ENCODE measurements around the gene SYDE2. TPM values are rescaled to one million over a fixed set of nuclear protein-coding genes. Genes with fewer than 3 reads are reported as not detected.

SYDE2 gene
- total RNA-seq, 6 experiments from 2014 or later, result 9.1 to 12.3 (median 10.3) TPM

GRCh38 chr1:85116856-85117255, 84.0 kb downstream of the SYDE2 start:
- DNase-seq, result no peak
- TF ChIP-seq, protein P1, sequence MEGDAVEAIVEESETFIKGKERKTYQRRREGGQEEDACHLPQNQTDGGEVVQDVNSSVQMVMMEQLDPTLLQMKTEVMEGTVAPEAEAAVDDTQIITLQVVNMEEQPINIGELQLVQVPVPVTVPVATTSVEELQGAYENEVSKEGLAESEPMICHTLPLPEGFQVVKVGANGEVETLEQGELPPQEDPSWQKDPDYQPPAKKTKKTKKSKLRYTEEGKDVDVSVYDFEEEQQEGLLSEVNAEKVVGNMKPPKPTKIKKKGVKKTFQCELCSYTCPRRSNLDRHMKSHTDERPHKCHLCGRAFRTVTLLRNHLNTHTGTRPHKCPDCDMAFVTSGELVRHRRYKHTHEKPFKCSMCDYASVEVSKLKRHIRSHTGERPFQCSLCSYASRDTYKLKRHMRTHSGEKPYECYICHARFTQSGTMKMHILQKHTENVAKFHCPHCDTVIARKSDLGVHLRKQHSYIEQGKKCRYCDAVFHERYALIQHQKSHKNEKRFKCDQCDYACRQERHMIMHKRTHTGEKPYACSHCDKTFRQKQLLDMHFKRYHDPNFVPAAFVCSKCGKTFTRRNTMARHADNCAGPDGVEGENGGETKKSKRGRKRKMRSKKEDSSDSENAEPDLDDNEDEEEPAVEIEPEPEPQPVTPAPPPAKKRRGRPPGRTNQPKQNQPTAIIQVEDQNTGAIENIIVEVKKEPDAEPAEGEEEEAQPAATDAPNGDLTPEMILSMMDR (IDR thresholded peaks at IDR 0.05), result no peak
- Mint-ChIP-seq H3K27ac (no peak overlapping the region), H3K4me1 (ENCODE audit: low read depth) (peaks cover 26% of the 10 kb centered on the region), H3K27me3 (ENCODE audit: insufficient read depth) (no peaks in the 10 kb centered on the region; the same call in 1 of the 2 replicates), H3K36me3 (ENCODE audit: low read depth) (no peaks in the 10 kb centered on the region), H3K4me3 (no peak overlapping the region), H3K9me3 (no peaks in the 10 kb centered on the region)

DNA sequence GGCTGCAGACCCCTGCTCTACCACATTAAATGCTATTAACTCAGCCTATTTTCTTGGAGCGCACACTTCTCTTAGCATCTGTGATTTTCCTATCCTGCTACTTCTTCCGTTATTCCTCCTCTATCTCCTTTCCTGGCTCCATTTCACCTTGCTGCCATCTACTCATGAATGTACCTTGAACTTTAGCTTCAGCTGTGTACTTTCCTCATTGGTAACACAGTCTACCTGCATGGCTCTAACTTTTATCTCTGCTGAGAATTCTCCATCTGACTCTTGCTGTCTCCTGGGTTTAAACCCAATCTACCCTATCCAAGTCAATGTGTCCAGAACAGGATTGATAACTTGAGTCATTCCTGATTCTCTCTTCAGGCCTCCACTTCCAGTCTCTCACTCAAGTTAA, 84.9 kb downstream of the SYDE2 start:
- Mint-ChIP-seq H3K4me3 (no peak overlapping the region), H3K27me3 (ENCODE audit: insufficient read depth) (no peaks in the 10 kb centered on the region), H3K36me3 (ENCODE audit: low read depth) (no peaks in the 10 kb centered on the region), H3K9me3 (no peaks in the 10 kb centered on the region), H3K4me1 (ENCODE audit: low read depth) (peaks cover 17% of the 10 kb centered on the region), H3K27ac (no peak overlapping the region)
- DNase-seq, result no peak
- TF ChIP-seq, protein P1 (IDR thresholded peaks at IDR 0.05), result no peak

DNA sequence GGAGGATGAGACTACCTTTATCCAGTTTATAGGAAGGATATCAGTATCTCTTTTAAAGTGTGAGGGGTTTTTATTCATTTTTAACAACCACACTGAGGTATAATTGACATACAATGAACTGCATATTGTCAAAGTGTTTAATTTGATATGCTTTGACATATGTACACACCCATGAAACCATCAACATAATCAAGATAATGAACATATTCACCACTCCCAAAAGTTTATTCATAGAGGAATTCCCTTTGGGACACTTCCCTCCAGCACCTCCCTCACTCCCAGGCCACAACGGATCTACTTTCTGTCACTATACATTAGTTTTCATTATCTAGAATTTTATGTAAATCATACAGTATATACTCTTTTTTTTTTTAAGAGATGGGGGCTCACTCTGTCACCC, 89.1 kb downstream of the SYDE2 start:
- no peaks in the 10 kb centered on the region for H3K36me3 Mint-ChIP-seq (ENCODE audit: low read depth)
- TF ChIP-seq, protein P1 (IDR thresholded peaks at IDR 0.05), result no peak
- H3K4me3 Mint-ChIP-seq, result no peak overlapping the region
- DNase-seq, result no peak
- peaks cover 2% of the 10 kb centered on the region; the same call in 1 of the 2 replicates for H3K4me1 Mint-ChIP-seq (ENCODE audit: low read depth)
- no peak overlapping the region for H3K27ac Mint-ChIP-seq
- H3K27me3 Mint-ChIP-seq (ENCODE audit: insufficient read depth), result no peaks in the 10 kb centered on the region; the same call in 1 of the 2 replicates
- H3K9me3 Mint-ChIP-seq, result no peaks in the 10 kb centered on the region

DNA sequence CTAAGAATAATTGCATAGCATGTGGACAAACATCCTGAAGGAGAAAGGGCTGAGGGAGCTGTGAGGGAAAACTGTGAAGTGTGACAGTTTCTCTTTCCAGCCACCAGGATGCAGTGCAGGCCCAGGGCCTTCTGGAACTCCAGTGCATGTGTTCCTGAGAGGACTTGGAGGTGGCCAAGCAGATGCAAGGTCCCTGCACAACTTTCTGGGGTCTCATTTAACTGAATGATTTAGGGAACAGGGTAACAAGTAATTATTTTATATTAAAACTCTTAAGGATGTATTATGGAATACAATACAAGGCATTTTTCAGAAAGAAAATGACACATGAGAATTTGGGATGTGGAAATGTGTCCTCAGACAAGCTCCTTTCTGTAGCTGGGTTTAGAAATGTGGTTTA, 91.3 kb downstream of the SYDE2 start:
- H3K4me3 Mint-ChIP-seq, result no peak overlapping the region
- peak; percentile 57 for DNase-seq
- H3K9me3 Mint-ChIP-seq, result no peaks in the 10 kb centered on the region
- H3K27me3 Mint-ChIP-seq (ENCODE audit: insufficient read depth), result no peaks in the 10 kb centered on the region; the same call in 1 of the 2 replicates
- no peak overlapping the region for H3K27ac Mint-ChIP-seq
- TF ChIP-seq, protein P1 (IDR thresholded peaks at IDR 0.05), result peak; percentile 93
- H3K36me3 Mint-ChIP-seq (ENCODE audit: low read depth), result no peaks in the 10 kb centered on the region
- H3K4me1 Mint-ChIP-seq (ENCODE audit: low read depth), result 0 out of 2 replicates have a peak, but pooled peaks cover 5% of the 10 kb centered on the region

Small RNAs within 50 kb of the gene (microRNA-seq; reads per million reads assigned to microRNA genes)
- not detected for gene MIR4423

Other genes with a start within 250 kb of the SYDE2 start
- 1 to 10 TPM; 1.3 to 4.1 (median 2.5) TPM for gene MCOLN2, start 203.9 kb downstream of the SYDE2 start, total RNA-seq (2021; fragmentation: NEBNext Ultra II Directional; extraction: Animal tissue kit (Norgen Biotek cat#: 25700))
- under 1 TPM; 0.09 to 0.51 (median 0.28) TPM for gene MCOLN3, start 152.5 kb downstream of the SYDE2 start, total RNA-seq (2021; fragmentation: NEBNext Ultra II Directional; extraction: Animal tissue kit (Norgen Biotek cat#: 25700))
- 10 to 100 TPM; 20.6 to 26.1 (median 22.7) TPM for gene C1orf52, start 58.6 kb upstream of the SYDE2 start, total RNA-seq (2021; fragmentation: NEBNext Ultra II Directional; extraction: Animal tissue kit (Norgen Biotek cat#: 25700))
- gene BCL10, start 75.6 kb upstream of the SYDE2 start, total RNA-seq (2021; fragmentation: NEBNext Ultra II Directional; extraction: Animal tissue kit (Norgen Biotek cat#: 25700)), result 10 to 100 TPM; 33.4 to 45.6 (median 39.2) TPM